ENCODE data around the gene SEMA4A.

Gene SEMA4A

DNA sequence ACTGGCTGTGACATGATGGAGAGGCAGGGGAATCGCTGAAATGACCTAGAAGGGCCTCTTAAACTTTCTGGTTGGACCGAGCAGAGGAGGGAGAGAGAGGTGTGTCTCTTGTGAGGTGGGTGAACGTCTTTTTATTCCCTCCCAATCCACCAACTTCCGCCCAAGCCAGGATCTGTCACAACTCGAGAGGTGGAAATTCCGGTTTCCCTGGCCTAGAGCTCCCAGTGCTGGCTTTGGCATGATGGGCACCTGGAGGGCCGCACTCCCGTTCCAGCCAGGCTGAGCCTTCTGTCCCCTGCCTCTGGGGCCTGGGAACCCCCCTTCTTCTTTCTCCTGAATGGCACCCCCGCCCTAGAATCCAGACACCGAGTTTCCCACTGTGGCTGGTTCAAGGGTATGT lies at the start of gene SEMA4A:
Gene SEMA4A, plus strand, starts transcription at position 224 of the 400 bp plus-strand sequence. CDS start 994 bp downstream, outside the sequence.
- H3K4me3 ChIP-seq = peak within 1 kb of the TSS; percentile 3 to 34 (median 26)
- H3K27ac ChIP-seq = peak within 1 kb of the TSS; percentile 29 to 88 (median 79)

GRCh38 chr1:156104065-156104810 lies 49.1 kb upstream of the SEMA4A start:
- peak overlapping the region; percentile 80 to 100 (median 96) for H3K27ac ChIP-seq
- H3K4me3 ChIP-seq = peak overlapping the region in 4 of 7 experiments; percentile 5 to 24 (median 7)

DNA sequence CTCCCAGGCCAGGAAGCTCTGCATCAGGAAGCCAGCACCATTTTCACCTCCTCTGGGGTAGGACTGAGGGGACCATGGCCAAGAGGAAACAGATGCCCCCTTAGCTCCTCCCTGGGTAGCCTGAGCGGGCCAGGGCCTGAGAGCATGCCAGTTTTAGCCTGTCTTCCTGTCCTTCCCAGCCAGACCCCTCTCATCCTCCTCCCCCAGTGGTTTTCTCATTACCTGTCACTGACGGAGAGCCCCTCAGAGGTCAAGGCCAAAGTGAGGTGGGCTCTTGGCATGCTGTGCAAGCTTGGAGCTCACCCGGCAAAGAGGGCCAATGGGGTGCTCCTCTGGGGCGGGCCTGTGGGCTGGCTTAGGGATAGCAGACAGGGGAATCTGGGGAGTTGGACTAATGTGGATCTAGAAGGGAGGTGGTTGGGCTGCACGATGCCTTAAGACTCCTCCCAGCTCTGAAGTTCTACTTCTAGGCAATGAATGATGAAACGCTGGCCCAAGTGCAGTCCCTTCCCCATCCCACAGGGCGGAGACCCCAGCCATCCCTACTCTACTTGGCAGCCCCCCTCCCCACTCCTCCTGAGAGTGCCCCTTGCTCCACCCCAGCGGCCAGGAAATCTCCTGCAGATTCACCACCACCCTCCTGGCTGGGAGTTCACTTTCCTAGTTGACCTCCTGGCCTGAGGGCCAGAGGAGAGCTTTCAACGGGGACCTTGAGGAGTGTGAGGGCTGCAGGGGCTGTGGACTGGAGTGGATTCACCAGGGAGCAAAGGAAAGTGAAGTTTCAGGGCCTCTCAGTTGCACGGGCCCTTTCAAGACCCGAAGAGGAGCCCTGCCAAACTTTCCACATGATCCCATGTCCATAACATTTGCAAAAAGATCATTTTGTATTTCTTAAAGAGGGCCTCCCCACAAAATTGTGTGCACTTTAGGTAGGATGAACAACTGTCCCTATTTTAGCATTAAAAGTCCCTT lies 48.2 kb upstream of the SEMA4A start:
- Histone ChIP-seq H3K27ac (peak overlapping the region; percentile 80 to 100 (median 96)), H3K4me3 (peak overlapping the region in 5 of 7 experiments; percentile 0 to 33 (median 26))

DNA sequence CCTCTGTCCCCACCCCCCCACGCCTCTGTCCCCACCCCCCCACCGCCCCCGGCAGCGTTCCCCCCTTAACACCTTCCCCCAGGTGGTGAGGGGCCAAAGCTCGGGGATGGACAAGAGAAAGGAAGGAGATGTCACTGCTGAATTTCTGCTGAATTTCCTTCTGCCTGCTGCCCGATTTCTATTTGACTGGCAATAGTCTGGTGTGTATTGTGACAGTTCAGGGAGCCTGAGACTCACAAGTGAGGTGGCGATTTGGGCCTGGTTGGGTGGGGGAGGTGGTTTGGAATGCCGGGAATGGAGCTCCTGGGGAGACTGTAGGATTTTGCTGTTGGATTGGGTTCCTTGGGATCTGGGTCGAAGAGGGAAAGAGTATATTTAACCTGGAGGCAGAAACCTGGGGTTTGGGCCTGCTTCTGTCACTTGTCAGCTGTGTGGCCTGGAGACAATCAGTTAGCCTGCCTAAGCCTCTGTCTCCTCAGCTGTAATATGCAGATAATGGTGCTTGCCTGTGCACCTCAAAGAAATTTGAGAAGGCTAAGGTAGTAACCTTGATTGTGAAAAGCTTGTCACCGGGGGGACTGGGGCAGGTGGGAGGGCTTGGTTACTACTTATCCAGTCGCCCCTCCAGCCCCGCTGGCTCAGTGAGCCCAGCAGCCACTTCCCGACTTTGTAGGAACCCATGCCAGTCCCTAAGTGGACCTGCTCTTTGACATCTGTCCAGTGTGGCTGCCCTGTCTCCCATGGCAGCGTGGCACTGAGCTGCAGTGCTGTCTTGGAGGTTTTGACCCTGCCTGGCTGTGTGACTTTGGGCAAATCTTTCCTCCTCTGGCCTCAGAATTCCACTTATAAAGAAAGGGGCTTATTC lies 46.5 kb upstream of the SEMA4A start:
- peak overlapping the region; percentile 8 to 100 (median 96) for H3K27ac ChIP-seq
- H3K4me3 ChIP-seq = peak overlapping the region in 6 of 7 experiments; percentile 14 to 33 (median 25)

GRCh38 chr1:156108057-156108456 lies 45.3 kb upstream of the SEMA4A start:
- Histone ChIP-seq H3K27ac (peak overlapping the region in 10 of 21 experiments; percentile 41 to 100 (median 96)), H3K4me3 (no peak overlapping the region)

DNA sequence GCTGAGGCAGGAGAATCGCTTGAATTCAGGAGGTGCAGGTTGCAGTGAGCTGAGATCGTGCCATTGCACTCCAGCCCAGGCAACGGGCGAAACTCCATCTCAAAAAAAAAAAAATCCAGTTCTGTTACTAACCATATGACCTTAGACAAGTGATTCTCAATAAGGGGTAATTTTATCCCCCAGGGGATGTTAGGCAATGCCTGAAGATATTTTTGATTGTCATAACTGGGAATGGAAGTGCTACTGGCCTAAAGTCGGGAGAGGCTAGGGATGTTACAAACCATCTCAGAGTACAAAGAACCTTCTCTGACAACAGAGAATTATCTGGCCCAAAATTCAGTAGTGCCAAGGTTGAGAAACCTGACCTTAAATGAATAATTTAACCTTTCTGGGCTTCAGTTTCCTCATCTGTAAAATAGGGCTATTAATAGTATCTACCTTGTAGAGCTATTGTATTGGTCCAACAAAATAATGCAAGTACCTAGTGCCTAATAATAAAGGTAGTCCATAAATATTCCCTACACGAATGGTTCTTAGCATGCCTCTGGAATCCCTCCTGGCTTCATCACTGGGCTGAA lies 44.6 kb upstream of the SEMA4A start:
- Histone ChIP-seq H3K27ac (peak overlapping the region in 10 of 21 experiments; percentile 8 to 100 (median 76)), H3K4me3 (no peak overlapping the region)

DNA sequence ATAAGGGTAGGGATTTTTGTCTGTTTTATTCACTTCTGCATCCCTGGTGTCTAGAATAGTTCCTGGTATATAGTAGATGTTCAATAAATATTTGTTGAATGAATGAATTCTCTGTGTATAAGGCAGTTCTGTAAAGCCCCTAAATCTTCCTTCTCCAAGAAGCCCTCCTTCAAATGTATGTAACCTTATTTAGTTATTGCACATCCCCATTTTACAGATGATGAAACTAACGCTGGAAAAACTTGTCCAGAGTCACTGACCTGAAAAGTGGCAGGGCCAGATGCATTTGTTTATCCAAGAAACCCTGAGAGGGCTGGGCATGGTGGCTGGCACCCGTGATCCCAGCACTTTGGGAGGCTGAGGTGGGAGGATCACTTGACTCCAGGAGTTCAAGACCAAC lies 43.1 kb upstream of the SEMA4A start:
- Histone ChIP-seq H3K4me3 (no peak overlapping the region), H3K27ac (peak overlapping the region in 3 of 21 experiments; percentile 6 to 100 (median 36))

GRCh38 chr1:156111355-156111962 lies 41.9 kb upstream of the SEMA4A start:
- Histone ChIP-seq H3K27ac (peak overlapping the region in 9 of 21 experiments; percentile 93 to 100 (median 98)), H3K4me3 (no peak overlapping the region)

DNA sequence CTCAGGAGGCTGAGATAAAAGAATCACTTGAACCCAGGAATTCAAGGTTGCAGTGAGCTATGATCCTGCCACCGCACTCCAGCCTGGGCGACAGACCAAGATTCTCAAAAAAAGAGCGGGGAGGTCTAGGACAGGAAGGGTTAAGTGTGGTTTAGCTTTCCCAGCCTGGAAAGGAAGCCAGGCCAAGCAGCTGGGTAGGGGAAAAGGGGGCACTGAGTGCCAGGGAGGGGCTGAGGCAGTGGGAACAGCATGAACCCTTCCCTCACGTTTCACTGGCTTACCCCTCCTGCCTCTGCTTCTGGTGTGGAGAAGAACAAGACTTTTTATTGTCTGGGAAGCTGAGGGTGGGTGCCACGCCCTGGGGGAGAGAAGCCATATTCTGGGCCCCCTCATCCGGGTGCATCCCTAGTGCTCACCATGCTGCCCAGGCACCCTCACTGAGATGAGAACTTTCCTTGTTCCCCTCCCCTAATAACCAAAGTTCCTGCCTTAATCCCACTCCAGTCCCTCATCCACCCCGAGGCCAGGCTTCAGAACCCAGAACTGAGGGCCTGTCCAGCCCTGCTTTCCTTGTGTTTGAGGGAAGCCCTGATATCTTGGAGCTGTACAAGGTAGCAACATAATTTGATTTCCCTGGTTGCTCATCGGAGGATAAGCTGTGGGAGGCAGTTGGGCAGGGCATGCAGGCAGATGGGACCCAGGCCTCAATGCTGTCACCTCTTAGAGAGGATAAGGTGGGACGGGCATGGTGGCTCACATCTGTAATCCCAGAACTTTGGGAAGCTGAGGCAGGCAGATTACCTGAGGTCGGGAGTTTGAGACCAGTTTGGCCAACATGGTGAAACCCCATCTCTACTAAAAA lies 40.9 kb upstream of the SEMA4A start:
- Histone ChIP-seq H3K4me3 (no peak overlapping the region), H3K27ac (peak overlapping the region in 16 of 21 experiments; percentile 44 to 100 (median 98))

- peak overlapping the region in 3 of 7 experiments; percentile 70 to 98 (median 97) for H3K4me3 ChIP-seq
Measured at GRCh38 chr1:156113282-156113950, 40.0 kb upstream of the SEMA4A start.

GRCh38 chr1:156114101-156114918 lies 39.1 kb upstream of the SEMA4A start, which contains the start of gene LMNA:
Gene LMNA (plus strand): TSS chr1:156114711. CDS start chr1:156114919, 208 bp downstream.
- Histone ChIP-seq H3K27ac (peak within 1 kb of the TSS; percentile 88 to 100 (median 98)), H3K4me3 (peak within 1 kb of the TSS; percentile 60 to 100 (median 97))

More at GRCh38 chr1:156113282-156113950, 40.0 kb upstream of the SEMA4A start:
- H3K27ac ChIP-seq = peak overlapping the region; percentile 54 to 100 (median 98)

- Histone ChIP-seq H3K4me3 (peak overlapping the region; percentile 60 to 100 (median 97)), H3K27ac (peak overlapping the region; percentile 88 to 100 (median 98))
Measured at GRCh38 chr1:156114919-156115513, 38.4 kb upstream of the SEMA4A start.

- peak overlapping the region; percentile 60 to 100 (median 97) for H3K4me3 ChIP-seq
- H3K27ac ChIP-seq = peak overlapping the region; percentile 88 to 100 (median 98)
Measured at GRCh38 chr1:156115514-156116374, 37.6 kb upstream of the SEMA4A start.

DNA sequence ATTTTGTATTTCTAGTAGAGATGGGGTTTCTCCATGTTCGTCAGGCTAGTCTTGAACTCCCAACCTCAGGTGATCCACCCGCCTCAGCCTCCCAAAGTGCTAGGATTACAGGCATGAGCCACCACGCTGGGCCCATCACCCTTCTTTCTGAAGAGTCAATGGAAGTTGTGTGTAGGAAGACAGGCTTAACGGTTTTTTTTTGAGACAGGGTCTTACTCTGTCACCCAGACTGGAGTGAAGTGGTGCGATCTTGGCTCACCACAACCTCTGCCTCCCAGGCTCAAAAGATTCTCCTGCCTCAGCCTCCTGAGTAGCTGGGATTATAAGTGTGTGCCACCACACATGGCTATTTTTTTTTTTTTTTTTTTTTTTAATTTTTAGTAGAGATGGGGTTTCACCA lies 36.7 kb upstream of the SEMA4A start:
- Histone ChIP-seq H3K27ac (peak overlapping the region in 20 of 21 experiments; percentile 88 to 100 (median 98)), H3K4me3 (peak overlapping the region; percentile 60 to 100 (median 97))
